Measurements from ENCODE around the gene AWAT1.
"Not testable (repeated sequence)": the region's sequence is repeated elsewhere in the genome, so short reads cannot be mapped to it uniquely, and the experiment has no call there.

The AWAT1 gene

DNA sequence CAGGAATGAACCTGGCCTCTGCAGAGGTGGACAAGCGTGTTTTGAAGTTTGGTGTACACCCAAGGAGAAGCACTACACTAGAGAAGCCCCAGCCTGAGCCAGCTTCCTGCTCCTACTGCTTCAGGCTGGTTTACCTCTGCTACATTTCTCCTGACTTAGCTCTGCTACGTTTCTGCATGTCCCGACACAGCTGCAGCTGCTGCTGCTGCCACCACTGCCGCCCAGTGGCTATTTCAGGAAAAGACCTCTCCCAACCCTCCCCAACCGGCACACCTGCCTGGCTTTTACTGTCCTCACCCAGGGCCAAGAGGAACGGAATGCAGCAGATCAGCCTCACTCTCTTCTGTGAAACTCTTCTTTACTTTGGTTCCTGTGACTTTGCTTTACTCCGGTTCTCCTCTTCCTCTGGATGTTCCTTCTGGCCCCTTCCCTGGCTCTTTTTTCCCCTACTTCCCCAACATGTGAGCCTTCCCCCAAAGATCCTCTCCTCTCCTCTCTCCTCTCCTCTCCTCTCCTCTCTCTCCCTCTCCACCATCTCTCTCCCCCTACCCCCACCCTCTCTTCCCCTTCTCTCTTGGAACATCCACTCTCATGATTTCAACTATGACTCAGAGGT lies 28.6 kb downstream of the AWAT1 start:
- H3K36me3 ChIP-seq (ENCODE audit: control insufficient read depth, insufficient read depth, low read length) = no peaks in the 10 kb centered on the region
- no peak overlapping the region for H3K9ac ChIP-seq (ENCODE audit: low read length)
- H3K27ac ChIP-seq (ENCODE audit: low read depth, low read length) = no peak overlapping the region
- no peak overlapping the region for H3K4me3 ChIP-seq (ENCODE audit: low read depth, low read length)
- no peaks in the 10 kb centered on the region for H3K27me3 ChIP-seq (ENCODE audit: control insufficient read depth, insufficient read depth, low read length)
- peaks cover 4% of the 10 kb centered on the region for H3K4me1 ChIP-seq (ENCODE audit: control insufficient read depth, insufficient read depth, low read length)
- peaks cover 23% of the 10 kb centered on the region; the same call in 1 of the 2 replicates for H3K9me3 ChIP-seq (ENCODE audit: control insufficient read depth, insufficient read depth, low read depth, low read length)

DNA sequence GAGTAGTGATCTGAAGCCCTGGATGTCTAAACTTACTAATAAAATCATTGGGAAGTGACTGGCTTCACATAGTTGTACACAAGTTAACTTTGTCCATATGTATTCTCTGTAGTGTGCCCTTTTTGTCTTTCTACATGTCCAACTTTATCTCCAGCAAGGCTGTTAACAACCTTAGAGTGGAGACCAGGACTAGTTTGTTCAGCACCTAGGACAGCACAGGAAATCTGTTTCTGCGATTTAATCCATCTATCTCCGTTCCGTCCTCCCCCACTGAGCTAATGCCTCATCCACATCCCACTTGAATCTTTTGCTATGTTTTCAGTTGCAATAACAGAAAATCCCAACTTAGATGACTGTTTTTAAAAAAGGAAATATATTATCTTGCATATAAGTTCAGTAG lies 30.3 kb downstream of the AWAT1 start:
- no peaks in the 10 kb centered on the region for H3K36me3 ChIP-seq (ENCODE audit: control insufficient read depth, insufficient read depth, low read length)
- H3K9ac ChIP-seq (ENCODE audit: low read length) = no peak overlapping the region
- peaks cover 5% of the 10 kb centered on the region; the same call in 1 of the 2 replicates for H3K27me3 ChIP-seq (ENCODE audit: control insufficient read depth, insufficient read depth, low read length)
- peaks cover 4% of the 10 kb centered on the region for H3K4me1 ChIP-seq (ENCODE audit: control insufficient read depth, insufficient read depth, low read length)
- peaks cover 14% of the 10 kb centered on the region; the same call in 1 of the 2 replicates for H3K9me3 ChIP-seq (ENCODE audit: control insufficient read depth, insufficient read depth, low read depth, low read length)
- H3K4me3 ChIP-seq (ENCODE audit: low read depth, low read length) = no peak overlapping the region
- H3K27ac ChIP-seq (ENCODE audit: low read depth, low read length) = no peak overlapping the region

DNA sequence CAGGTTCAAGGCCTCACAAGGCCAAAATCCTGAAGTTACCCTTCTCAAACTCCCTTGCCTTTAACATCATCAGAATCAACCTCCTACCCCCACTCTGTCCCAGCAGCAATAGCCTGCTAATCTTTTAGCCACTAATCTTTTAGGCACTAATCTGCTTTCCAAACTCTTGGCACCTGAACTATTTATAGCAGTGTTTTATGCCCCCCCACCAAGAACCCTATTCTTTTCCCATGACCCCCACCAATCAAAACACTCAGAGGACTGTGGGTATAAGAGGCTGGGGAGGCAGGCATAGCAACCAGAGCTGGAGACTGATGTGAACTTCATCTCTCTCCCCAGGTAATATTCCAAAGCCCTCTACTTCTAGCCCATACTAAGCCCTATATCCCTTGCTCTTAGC lies 33.6 kb downstream of the AWAT1 start, which contains the start of gene ARR3:
ARR3 (plus strand) TSS at position 301 of the 400 bp plus-strand sequence. CDS start 1,052 bp downstream, outside the sequence.
- Histone ChIP-seq H3K27me3 (ENCODE audit: control insufficient read depth, insufficient read depth, low read length) (peaks cover 8% of the 10 kb centered on the region; the same call in 1 of the 2 replicates), H3K36me3 (ENCODE audit: control insufficient read depth, insufficient read depth, low read length) (no peaks in the 10 kb centered on the region), H3K9me3 (ENCODE audit: control insufficient read depth, insufficient read depth, low read depth, low read length) (peaks cover 14% of the 10 kb centered on the region; the same call in 1 of the 2 replicates), H3K4me3 (ENCODE audit: low read depth, low read length) (no peak within 1 kb of the TSS), H3K9ac (ENCODE audit: low read length) (no peak within 1 kb of the TSS), H3K27ac (ENCODE audit: low read depth, low read length) (no peak within 1 kb of the TSS), H3K4me1 (ENCODE audit: control insufficient read depth, insufficient read depth, low read length) (no peaks in the 10 kb centered on the region)

DNA sequence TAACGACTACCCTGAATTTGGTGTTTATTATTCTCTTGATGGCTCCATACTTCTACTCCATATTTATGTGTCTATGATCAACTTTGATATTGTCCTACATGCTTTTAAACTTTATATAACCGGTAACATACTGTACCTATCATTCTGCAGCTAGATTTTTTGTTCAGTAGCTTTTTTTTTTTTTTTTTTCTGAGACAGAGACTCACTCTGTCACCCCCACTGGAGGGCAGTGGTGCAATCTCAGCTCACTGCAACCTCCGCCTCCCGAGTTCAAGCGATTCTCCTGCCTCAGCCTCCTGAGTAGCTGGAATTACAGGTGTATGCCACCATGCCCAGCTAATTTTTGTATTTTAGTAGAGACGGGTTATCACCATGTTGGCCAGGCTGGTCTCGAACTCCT lies 39.6 kb downstream of the AWAT1 start:
- not testable (repeated sequence) for H3K36me3 ChIP-seq (ENCODE audit: control insufficient read depth, insufficient read depth, low read length); H3K27ac ChIP-seq (ENCODE audit: low read depth, low read length); H3K27me3 ChIP-seq (ENCODE audit: control insufficient read depth, insufficient read depth, low read length); H3K4me3 ChIP-seq (ENCODE audit: low read depth, low read length); H3K4me1 ChIP-seq (ENCODE audit: control insufficient read depth, insufficient read depth, low read length); H3K9ac ChIP-seq (ENCODE audit: low read length)
- peaks cover 11% of the 10 kb centered on the region; the same call in 1 of the 2 replicates for H3K9me3 ChIP-seq (ENCODE audit: control insufficient read depth, insufficient read depth, low read depth, low read length)

DNA sequence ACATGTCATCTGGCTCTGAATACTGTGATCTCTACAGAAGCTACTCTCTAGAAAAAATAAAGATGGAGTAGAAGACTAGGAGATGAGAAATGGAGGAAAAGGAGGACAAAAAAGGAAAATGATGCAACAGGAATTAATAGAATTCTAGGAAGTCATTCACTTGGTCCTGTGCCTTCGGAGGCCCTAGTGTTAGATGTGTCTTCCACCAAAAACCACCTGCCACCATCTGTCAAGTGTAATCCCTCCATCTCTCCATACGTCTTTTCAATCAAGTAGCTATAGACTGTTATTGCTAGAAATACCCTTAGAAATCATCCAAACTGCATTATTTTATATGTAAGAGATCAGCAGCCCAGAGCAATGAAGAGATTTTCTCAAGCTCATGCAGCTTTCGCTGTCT lies 44.6 kb downstream of the AWAT1 start:
- H3K9ac ChIP-seq (ENCODE audit: low read length) = no peak overlapping the region
- peaks cover 24% of the 10 kb centered on the region; the same call in 1 of the 2 replicates for H3K9me3 ChIP-seq (ENCODE audit: control insufficient read depth, insufficient read depth, low read depth, low read length)
- peaks cover 9% of the 10 kb centered on the region; the same call in 1 of the 2 replicates for H3K27me3 ChIP-seq (ENCODE audit: control insufficient read depth, insufficient read depth, low read length)
- no peaks in the 10 kb centered on the region; the same call in 1 of the 2 replicates for H3K36me3 ChIP-seq (ENCODE audit: control insufficient read depth, insufficient read depth, low read length)
- H3K4me3 ChIP-seq (ENCODE audit: low read depth, low read length) = no peak overlapping the region
- H3K27ac ChIP-seq (ENCODE audit: low read depth, low read length) = no peak overlapping the region
- no peaks in the 10 kb centered on the region for H3K4me1 ChIP-seq (ENCODE audit: control insufficient read depth, insufficient read depth, low read length)

DNA sequence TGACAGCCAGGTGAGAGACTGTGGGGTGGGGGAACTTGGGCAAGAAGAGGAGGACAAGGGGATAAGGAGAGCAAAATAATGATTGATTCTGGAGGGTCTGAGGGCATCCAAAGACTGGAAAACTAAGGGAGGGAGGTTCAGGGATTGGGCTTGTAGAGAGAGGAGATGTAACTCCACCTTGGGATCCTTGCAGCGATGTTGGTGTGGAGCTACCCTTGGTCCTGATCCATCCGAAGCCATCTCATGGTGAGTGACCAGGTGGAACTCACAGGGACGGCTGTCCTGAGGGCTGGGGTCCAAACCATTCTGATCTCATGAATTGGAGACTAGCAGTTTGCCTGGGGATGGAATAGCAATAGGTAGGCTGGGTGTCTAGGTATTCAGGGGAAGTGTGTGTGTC lies 46.1 kb downstream of the AWAT1 start:
- H3K27me3 ChIP-seq (ENCODE audit: control insufficient read depth, insufficient read depth, low read length) = peaks cover 9% of the 10 kb centered on the region; the same call in 1 of the 2 replicates
- H3K9ac ChIP-seq (ENCODE audit: low read length) = no peak overlapping the region
- no peaks in the 10 kb centered on the region; the same call in 1 of the 2 replicates for H3K36me3 ChIP-seq (ENCODE audit: control insufficient read depth, insufficient read depth, low read length)
- H3K9me3 ChIP-seq (ENCODE audit: control insufficient read depth, insufficient read depth, low read depth, low read length) = peaks cover 24% of the 10 kb centered on the region; the same call in 1 of the 2 replicates
- no peak overlapping the region for H3K27ac ChIP-seq (ENCODE audit: low read depth, low read length)
- no peak overlapping the region for H3K4me3 ChIP-seq (ENCODE audit: low read depth, low read length)
- H3K4me1 ChIP-seq (ENCODE audit: control insufficient read depth, insufficient read depth, low read length) = no peaks in the 10 kb centered on the region

DNA sequence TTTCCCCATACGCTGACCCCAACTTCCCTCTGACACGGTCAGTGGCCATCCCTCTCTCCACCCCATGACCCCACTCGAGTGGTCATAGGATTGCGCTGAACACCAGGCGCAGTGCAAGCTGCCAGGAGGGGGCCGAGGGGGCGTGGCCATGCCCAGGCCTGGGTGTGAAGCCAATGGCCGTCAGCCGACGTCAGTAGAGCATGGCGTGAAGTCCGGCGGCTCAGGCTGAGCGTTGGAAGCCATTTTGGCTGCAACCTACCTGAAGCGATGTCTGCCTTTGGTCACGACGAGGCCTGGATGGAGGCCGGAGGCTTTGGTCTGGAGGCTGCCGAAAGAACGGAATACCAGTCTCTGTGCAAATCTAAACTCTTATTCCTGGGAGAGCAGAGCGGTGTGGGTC lies 47.5 kb downstream of the AWAT1 start, which contains the start of gene RAB41:
RAB41 (plus strand) TSS at position 222 of the 400 bp plus-strand sequence; CDS start at position 268, 46 bp downstream.
- no peaks in the 10 kb centered on the region for H3K4me1 ChIP-seq (ENCODE audit: control insufficient read depth, insufficient read depth, low read length)
- H3K4me3 ChIP-seq (ENCODE audit: low read depth, low read length) = no peak within 1 kb of the TSS
- H3K9ac ChIP-seq (ENCODE audit: low read length) = no peak within 1 kb of the TSS
- peaks cover 17% of the 10 kb centered on the region; the same call in 1 of the 2 replicates for H3K9me3 ChIP-seq (ENCODE audit: control insufficient read depth, insufficient read depth, low read depth, low read length)
- H3K27me3 ChIP-seq (ENCODE audit: control insufficient read depth, insufficient read depth, low read length) = peaks cover 9% of the 10 kb centered on the region; the same call in 1 of the 2 replicates
- H3K36me3 ChIP-seq (ENCODE audit: control insufficient read depth, insufficient read depth, low read length) = peaks cover 8% of the 10 kb centered on the region; the same call in 1 of the 2 replicates
- H3K27ac ChIP-seq (ENCODE audit: low read depth, low read length) = no peak within 1 kb of the TSS

DNA sequence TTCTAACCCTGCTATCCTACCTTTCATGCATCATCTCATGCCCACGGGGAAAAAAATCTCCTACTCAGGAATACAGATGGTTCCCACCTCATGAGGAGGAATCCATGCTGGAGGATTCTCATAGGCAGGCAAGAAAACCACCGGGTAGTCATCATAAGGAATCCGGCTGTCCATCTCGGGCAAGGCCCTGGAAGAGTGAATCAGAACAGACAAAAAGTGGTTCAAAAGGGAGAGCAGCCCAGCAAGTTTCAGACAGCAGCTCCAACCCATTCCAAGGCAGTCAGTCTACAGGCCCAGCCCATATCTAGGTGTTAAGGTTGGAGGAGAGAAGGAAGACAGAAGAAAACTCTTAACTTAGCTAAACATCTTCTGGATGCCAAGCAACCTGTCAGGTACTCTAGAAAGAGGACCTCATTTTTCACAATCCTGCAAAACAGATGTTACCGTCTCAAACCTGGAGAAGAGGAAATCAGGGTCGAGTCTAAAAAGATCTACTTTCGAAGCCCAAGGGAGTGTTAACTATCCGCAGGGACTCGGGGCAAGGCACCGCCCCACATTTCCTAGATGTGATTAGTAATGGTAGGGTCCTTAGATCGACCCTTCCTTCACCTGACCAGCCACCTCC lies 54.8 kb downstream of the AWAT1 start:
- Histone ChIP-seq H3K4me1 (ENCODE audit: control insufficient read depth, insufficient read depth, low read length) (no peaks in the 10 kb centered on the region), H3K27me3 (ENCODE audit: control insufficient read depth, insufficient read depth, low read length) (no peaks in the 10 kb centered on the region), H3K4me3 (ENCODE audit: low read depth, low read length) (peak overlapping the region; percentile 93), H3K9me3 (ENCODE audit: control insufficient read depth, insufficient read depth, low read depth, low read length) (no peaks in the 10 kb centered on the region; the same call in 1 of the 2 replicates), H3K36me3 (ENCODE audit: control insufficient read depth, insufficient read depth, low read length) (peaks cover 24% of the 10 kb centered on the region), H3K27ac (ENCODE audit: low read depth, low read length) (no peak overlapping the region), H3K9ac (ENCODE audit: low read length) (peak overlapping the region; percentile 64)

Data from HUES6 (cell line).